HCT116 (cell line): ENCODE data around the gene DPP10. TPM values are rescaled to one million over a fixed set of nuclear protein-coding genes. Genes with fewer than 3 reads are reported as not detected.

Experiments used
- ATAC-seq: fragments of 200-7000 bp; cut with Tn5 transposase; 2 replicates; pipeline ENCODE4 v1.9.1; 2020; ENCODE audit warnings: mild to moderate bottlenecking, moderate library complexity
- BruUV-seq: library from RNA; stranded (reverse); fragments of 400-500 nt; replicated peaks from 2 replicates; lab custom pipeline; 2021; lab: Mats Ljungman, UMichigan
- CTCF ChIA-PET: fragments of 300-600 bp; sonication (Branson Sonifier 250); formaldehyde crosslinking; loops from one replicate; lab custom pipeline; 2021; ENCODE audit warnings: antibody characterized with exemption; lab: Charles Lee
- POLR2A ChIA-PET: fragments of 300-600, 350-600 bp; sonication (Branson Sonifier 250); formaldehyde crosslinking; loops from one replicate; lab custom pipeline; 2021; ENCODE audit warnings: antibody characterized with exemption; lab: Charles Lee
- RAD21 ChIA-PET, 2 experiments: fragments of 300-600 bp; sonication (Branson Sonifier 250); formaldehyde crosslinking; loops; one replicate each; lab custom pipeline; 2023; ENCODE audit warnings: low total read pairs in 2 of 2; ENCODE audit not compliant: uncharacterized antibody in 2 of 2, unreplicated experiment in 2 of 2, low non-redundant PET in 1 of 2; lab: Charles Lee
- DNase-seq: peaks from one replicate; pipeline ENCODE4 v3.0.0-alpha.2; 2010; ENCODE audit warnings: low read depth, low spot score
- H2AFZ ChIP-seq: fragments of 200-600 bp; shearing (Covaris generic), sonication (generic); 2 replicates; pipeline ENCODE4 v1.6.1; 2017; ENCODE audit warnings: low read depth, mixed run types, mixed read lengths, antibody characterized with exemption, low read length; ENCODE audit not compliant: poor library complexity, severe bottlenecking
- H3K27ac ChIP-seq: 2 replicates; pipeline ENCODE4 v1.5.1; 2012; ENCODE audit warnings: low read depth, low read length
- H3K27me3 ChIP-seq: fragments of 200-600 bp; sonication (generic); 2 replicates; pipeline ENCODE4 v1.6.1; 2016; ENCODE audit warnings: mixed run types, low read length, mixed read lengths; ENCODE audit not compliant: insufficient read depth
- H3K36me3 ChIP-seq, 2 experiments: fragments of 200-500 bp in 1 of 2; fragments of 200-600 bp in 1 of 2; sonication (Bioruptor generic) in 1 of 2; sonication (generic) in 1 of 2; 2 replicates each; pipeline versions ENCODE4 v1.5.1 to v1.6.1; 2014 to 2016; ENCODE audit warnings: low read length in 2 of 2, inconsistent platforms in 1 of 2, mixed read lengths in 1 of 2, mixed run types in 1 of 2; ENCODE audit not compliant: insufficient read depth in 2 of 2, control insufficient read depth in 1 of 2
- H3K4me1 ChIP-seq, 2 experiments: fragments of 200-600 bp in 1 of 2; sonication (generic) in 1 of 2; 2 replicates each; pipeline versions ENCODE4 v1.5.1 to v1.6.1; 2012 to 2017; ENCODE audit warnings: low read length in 2 of 2, inconsistent platforms in 1 of 2, mild to moderate bottlenecking in 1 of 2, mixed read lengths in 1 of 2, mixed run types in 1 of 2, moderate library complexity in 1 of 2; ENCODE audit not compliant: insufficient read depth in 2 of 2, control insufficient read depth in 1 of 2
- H3K4me2 ChIP-seq: fragments of 200-600 bp; sonication (generic); 2 replicates; pipeline ENCODE4 v1.6.1; 2017; ENCODE audit warnings: mixed run types, low read length, mixed read lengths
- H3K4me3 ChIP-seq, 2 experiments: fragments of 200-600 bp in 1 of 2; sonication (generic) in 1 of 2; replicated peaks in 1 of 2; 2 replicates each; pipeline ENCODE4 v1.5.1; 2011 to 2016; ENCODE audit warnings: low read length in 2 of 2, control low read depth in 1 of 2, low read depth in 1 of 2, mild to moderate bottlenecking in 1 of 2, mixed read lengths in 1 of 2, mixed run types in 1 of 2
- H3K79me2 ChIP-seq: fragments of 200-600 bp; sonication (generic); 2 replicates; pipeline ENCODE4 v1.6.1; 2017; ENCODE audit warnings: mild to moderate bottlenecking, mixed run types, low read length, moderate library complexity, mixed read lengths; ENCODE audit not compliant: insufficient read depth
- H3K9ac ChIP-seq: fragments of 200-600 bp; sonication (generic); 2 replicates; pipeline ENCODE4 v1.6.1; 2016; ENCODE audit warnings: low read length, mixed read lengths
- H3K9me2 ChIP-seq: fragments of 200-600 bp; sonication (generic), shearing (Covaris generic); 2 replicates; pipeline ENCODE4 v1.6.1; 2017; ENCODE audit warnings: mixed run types, mild to moderate bottlenecking, moderate library complexity; ENCODE audit not compliant: insufficient read depth
- H3K9me3 ChIP-seq, 2 experiments: fragments of 200-500 bp in 1 of 2; fragments of 200-600 bp in 1 of 2; sonication (Bioruptor generic) in 1 of 2; sonication (generic) in 1 of 2; 2 replicates each; pipeline ENCODE4 v1.6.1; 2014 to 2017; ENCODE audit warnings: low read length in 2 of 2, mixed read lengths in 2 of 2, inconsistent platforms in 1 of 2, low read depth in 1 of 2, mild to moderate bottlenecking in 1 of 2, mixed run types in 1 of 2, moderate library complexity in 1 of 2; ENCODE audit not compliant: control insufficient read depth in 1 of 2, insufficient read depth in 1 of 2
- H4K20me1 ChIP-seq: fragments of 200-600 bp; sonication (generic), shearing (Covaris generic); 2 replicates; pipeline ENCODE4 v1.6.1; 2017; ENCODE audit warnings: mixed run types, mild to moderate bottlenecking, moderate library complexity; ENCODE audit not compliant: insufficient read depth
- CBX3 ChIP-seq: IDR thresholded peaks from 2 replicates; pipeline ENCODE4 v1.6.1; 2012; ENCODE audit warnings: low read depth
- CEBPB ChIP-seq: IDR thresholded peaks from 2 replicates; pipeline ENCODE4 v1.6.1; 2012; ENCODE audit warnings: low read depth
- EGR1 ChIP-seq: IDR thresholded peaks from 2 replicates; pipeline ENCODE4 v1.6.1; 2012; ENCODE audit warnings: low read depth
- EZH2 ChIP-seq: fragments of 200-600 bp; sonication (generic); IDR thresholded peaks from 2 replicates; pipeline ENCODE4 v1.6.1; 2017; ENCODE audit warnings: antibody characterized with exemption, mixed run types
- FOSL1 ChIP-seq: IDR thresholded peaks from 2 replicates; pipeline ENCODE4 v1.6.1; 2012; ENCODE audit warnings: low read depth
- MAX ChIP-seq: IDR thresholded peaks from 2 replicates; pipeline ENCODE4 v1.6.1; 2012
- POLR2A ChIP-seq: IDR thresholded peaks from 2 replicates; pipeline ENCODE4 v1.7.0; 2011; ENCODE audit warnings: borderline replicate concordance; ENCODE audit not compliant: insufficient read depth, insufficient read length; ENCODE audit errors: extremely low read depth
- RAD21 ChIP-seq: IDR thresholded peaks from 2 replicates; pipeline ENCODE4 v1.6.1; 2012; ENCODE audit warnings: low read depth, mild to moderate bottlenecking
- SIN3A ChIP-seq: IDR thresholded peaks from 2 replicates; pipeline ENCODE4 v1.6.1; 2012; ENCODE audit warnings: low read depth
- SRF ChIP-seq: IDR thresholded peaks from 2 replicates; pipeline ENCODE4 v1.6.1; 2012; ENCODE audit warnings: low read depth
- TCF7L2 ChIP-seq: IDR thresholded peaks from 2 replicates; pipeline ENCODE4 v1.7.0; 2011; ENCODE audit warnings: borderline replicate concordance, inconsistent platforms; ENCODE audit not compliant: insufficient read depth, insufficient read length; ENCODE audit errors: extremely low read depth
- ZBTB33 ChIP-seq: IDR thresholded peaks from 2 replicates; pipeline ENCODE4 v1.6.1; 2011; ENCODE audit warnings: mild to moderate bottlenecking, low read length, moderate library complexity; ENCODE audit not compliant: insufficient replicate concordance; ENCODE audit errors: extremely low read depth
- ZFX ChIP-seq: fragments of 450-650 bp; IDR thresholded peaks from 2 replicates; pipeline ENCODE4 v1.6.1; 2017
- ZNF274 ChIP-seq: fragments of 200-500 bp; sonication (Bioruptor generic); IDR thresholded peaks from 2 replicates; pipeline ENCODE4 v1.6.1; 2014; ENCODE audit warnings: mild to moderate bottlenecking, low read depth, low read length, inconsistent platforms
- intact Hi-C: fragments of 100-400 bp; cut with micrococcal nuclease; formaldehyde crosslinking; loops from 2 replicates; pipeline ENCODE4 v1.10.0; 2022
- total RNA-seq: library from RNA; stranded (reverse); gene quantifications from one replicate; pipeline ENCODE4 v1.2.1, GENCODE V29; 2021; ENCODE audit not compliant: unreplicated experiment
- TF ChIP-seq, protein P1 (sequence below), 3 experiments: fragments of 200-600 bp in 1 of 3; sonication (generic) in 1 of 3; IDR thresholded peaks in 2 of 3; conservative IDR thresholded peaks in 1 of 3; 2 replicates each; pipeline ENCODE4 v1.5.1; 2012 to 2017; ENCODE audit warnings: low read depth in 2 of 3, low read length in 2 of 3, antibody characterized with exemption in 1 of 3, borderline replicate concordance in 1 of 3, control low read depth in 1 of 3, mild to moderate bottlenecking in 1 of 3, mixed read lengths in 1 of 3, mixed run types in 1 of 3, moderate library complexity in 1 of 3; ENCODE audit not compliant: insufficient read depth in 1 of 3
- TF ChIP-seq, protein P2 (sequence below): IDR thresholded peaks from 2 replicates; pipeline ENCODE4 v1.6.1; 2012

Gene DPP10
- total RNA-seq, 1 experiment from 2014 or later: not detected

- Histone ChIP-seq H3K27me3 (no peaks in the 10 kb centered on the region), H2AFZ (no peak overlapping the region), H4K20me1 (no peaks in the 10 kb centered on the region), H3K9me2 (no peaks in the 10 kb centered on the region), H3K27ac (no peak overlapping the region), H3K79me2 (no peaks in the 10 kb centered on the region), H3K9me3 (peaks cover 5 to 23% of the 10 kb centered on the region in 2 experiments; a peak in 2 of 4 replicates), H3K4me2 (no peak overlapping the region), H3K9ac (no peak overlapping the region), H3K4me3 (no peak overlapping the region), H3K4me1 (no peaks in the 10 kb centered on the region), H3K36me3 (no peaks in the 10 kb centered on the region)
- DNase-seq: no peak
- ChIA-PET POLR2A (no interaction called here), CTCF (no interaction called here), RAD21 (interaction anchor here in 1 of 2 experiments (0.5 kb wide), 1 partner anchor 798 kb away, joined by 6 read pairs; no protein-coding TSS in a partner anchor)
- TF ChIP-seq FOSL1 (no peak), RAD21 (peak; percentile 42)
- TF ChIP-seq, protein P1, sequence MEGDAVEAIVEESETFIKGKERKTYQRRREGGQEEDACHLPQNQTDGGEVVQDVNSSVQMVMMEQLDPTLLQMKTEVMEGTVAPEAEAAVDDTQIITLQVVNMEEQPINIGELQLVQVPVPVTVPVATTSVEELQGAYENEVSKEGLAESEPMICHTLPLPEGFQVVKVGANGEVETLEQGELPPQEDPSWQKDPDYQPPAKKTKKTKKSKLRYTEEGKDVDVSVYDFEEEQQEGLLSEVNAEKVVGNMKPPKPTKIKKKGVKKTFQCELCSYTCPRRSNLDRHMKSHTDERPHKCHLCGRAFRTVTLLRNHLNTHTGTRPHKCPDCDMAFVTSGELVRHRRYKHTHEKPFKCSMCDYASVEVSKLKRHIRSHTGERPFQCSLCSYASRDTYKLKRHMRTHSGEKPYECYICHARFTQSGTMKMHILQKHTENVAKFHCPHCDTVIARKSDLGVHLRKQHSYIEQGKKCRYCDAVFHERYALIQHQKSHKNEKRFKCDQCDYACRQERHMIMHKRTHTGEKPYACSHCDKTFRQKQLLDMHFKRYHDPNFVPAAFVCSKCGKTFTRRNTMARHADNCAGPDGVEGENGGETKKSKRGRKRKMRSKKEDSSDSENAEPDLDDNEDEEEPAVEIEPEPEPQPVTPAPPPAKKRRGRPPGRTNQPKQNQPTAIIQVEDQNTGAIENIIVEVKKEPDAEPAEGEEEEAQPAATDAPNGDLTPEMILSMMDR (IDR thresholded peaks at IDR 0.05 in 2 of 3, conservative IDR thresholded peaks at IDR 0.05 in 1 of 3; ENCODE audit: borderline replicate concordance in 1 of 3, insufficient read depth in 1 of 3, low read depth in 2 of 3, low read length in 2 of 3): peak; percentile 12 to 22 (median 17); a peak in 3 of 6 replicates
- no peak for ATAC-seq
- no TSS peak for BruUV-seq
- intact Hi-C loops: no loop called here
Observed at GRCh38 chr2:114550895-114551793, 108.7 kb downstream of the DPP10 start.

DNA sequence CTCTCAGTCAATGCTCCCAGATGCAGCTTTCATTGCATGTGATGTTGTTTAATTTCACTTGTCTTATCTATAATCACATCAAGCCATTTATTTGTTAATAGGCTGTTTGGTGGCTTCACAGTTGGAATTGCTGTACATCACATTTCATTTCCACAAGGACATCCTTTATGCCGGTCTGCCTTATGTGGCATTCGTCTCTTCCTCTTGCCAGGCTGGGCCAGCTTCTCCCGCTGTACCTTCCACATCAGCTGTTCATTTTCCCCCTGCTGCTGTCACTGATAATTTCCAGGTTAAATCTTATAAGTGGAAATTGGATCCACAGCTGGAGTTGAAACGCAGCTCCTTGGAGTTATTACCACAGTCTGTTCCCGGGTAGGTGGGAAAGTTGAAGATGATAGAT, 110.6 kb downstream of the DPP10 start:
- Histone ChIP-seq H3K27me3 (no peaks in the 10 kb centered on the region), H3K9me3 (peaks cover 0 to 19% of the 10 kb centered on the region in 2 experiments; a peak in 2 of 4 replicates), H3K4me3 (no peak overlapping the region), H4K20me1 (no peaks in the 10 kb centered on the region), H3K36me3 (no peaks in the 10 kb centered on the region), H3K79me2 (no peaks in the 10 kb centered on the region), H3K9ac (no peak overlapping the region), H3K9me2 (no peaks in the 10 kb centered on the region), H3K4me1 (no peaks in the 10 kb centered on the region), H3K4me2 (no peak overlapping the region), H2AFZ (no peak overlapping the region), H3K27ac (no peak overlapping the region)
- DNase-seq (no peak), ATAC-seq (no peak)
- ChIA-PET CTCF (no interaction called here), RAD21 (no interaction called here), POLR2A (no interaction called here)
- intact Hi-C loops: no loop called here
- BruUV-seq: no TSS peak
- no peak for TF ChIP-seq POLR2A
- TF ChIP-seq CEBPB: no peak
- TF ChIP-seq EGR1: no peak
- no peak for TF ChIP-seq ZFX
- TF ChIP-seq ZBTB33: no peak
- no peak for TF ChIP-seq CBX3
- no peak for TF ChIP-seq MAX
- TF ChIP-seq EZH2: no peak
- no peak for TF ChIP-seq TCF7L2
- no peak for TF ChIP-seq SIN3A
- TF ChIP-seq, protein P2, sequence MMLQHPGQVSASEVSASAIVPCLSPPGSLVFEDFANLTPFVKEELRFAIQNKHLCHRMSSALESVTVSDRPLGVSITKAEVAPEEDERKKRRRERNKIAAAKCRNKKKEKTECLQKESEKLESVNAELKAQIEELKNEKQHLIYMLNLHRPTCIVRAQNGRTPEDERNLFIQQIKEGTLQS: no peak
- no peak for TF ChIP-seq SRF
- no peak for TF ChIP-seq RAD21
- no peak for TF ChIP-seq ZNF274
